Measurements from ENCODE around the gene WWOX. TPM values are rescaled to one million over a fixed set of nuclear protein-coding genes. Genes with fewer than 3 reads are reported as not detected.

Gene WWOX
- total RNA-seq, 1 experiment from 2014 or later, result 15.6 TPM

DNA sequence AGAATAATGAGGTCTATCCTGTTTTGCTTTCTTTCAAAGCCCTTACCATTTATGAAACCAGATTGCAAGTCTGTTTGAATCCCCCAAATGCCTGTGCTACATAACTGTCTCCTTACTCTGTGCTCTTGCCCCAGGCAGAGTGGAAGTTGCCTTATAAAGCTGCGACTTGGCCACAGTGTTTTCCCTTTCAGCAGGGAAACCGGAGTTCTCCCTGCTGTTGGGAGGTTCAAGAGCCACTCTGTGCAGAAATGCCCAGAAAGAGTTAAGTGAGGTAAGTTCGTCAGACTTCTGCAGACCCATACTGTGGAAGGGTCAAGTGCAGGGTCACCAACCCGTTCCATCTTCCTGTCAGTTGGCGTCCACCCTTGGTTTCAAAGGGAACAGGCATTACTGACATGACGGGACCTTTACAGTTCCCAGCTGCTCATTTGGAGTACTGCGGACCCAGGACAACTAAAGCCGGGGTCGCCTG lies 508.9 kb downstream of the WWOX start:
- no peak overlapping the region for H2BK5ac ChIP-seq (ENCODE audit: insufficient read length, low read length)
- H3K18ac ChIP-seq (ENCODE audit: insufficient read length, low read depth, low read length), result no peak overlapping the region
- no peaks in the 10 kb centered on the region for H3K27me3 Mint-ChIP-seq (ENCODE audit: low read depth)
- no peak overlapping the region for H3K4ac ChIP-seq (ENCODE audit: low read depth, low read length)
- no peak overlapping the region for H3K4me3 Mint-ChIP-seq
- peaks cover 15% of the 10 kb centered on the region for H3K4me1 ChIP-seq (ENCODE audit: insufficient read depth, low read length)
- H4K8ac ChIP-seq (replicated peaks; ENCODE audit: insufficient read length, low read depth, low read length), result no peak overlapping the region
- no peaks in the 10 kb centered on the region; a peak in 2 of 7 replicates for H3K36me3 Mint-ChIP-seq (ENCODE audit: insufficient read depth in 1 of 3, low read depth in 3 of 3)
- H4K20me1 ChIP-seq (ENCODE audit: control insufficient read depth, insufficient read depth, insufficient read length), result no peaks in the 10 kb centered on the region
- H3K4me1 Mint-ChIP-seq, result peaks cover 53 to 58% of the 10 kb centered on the region in 2 experiments
- no peaks in the 10 kb centered on the region for H3K9me3 ChIP-seq (ENCODE audit: control insufficient read depth, low read depth, low read length)
- no peaks in the 10 kb centered on the region for H3K27me3 ChIP-seq (ENCODE audit: insufficient read depth, low read length)
- H3K27ac Mint-ChIP-seq, result peak overlapping the region in 1 of 3 experiments; percentile 43; a peak in 2 of 7 replicates
- H3K14ac ChIP-seq (ENCODE audit: insufficient read depth, low read length), result no peak overlapping the region
- no peak overlapping the region for H3K56ac ChIP-seq (ENCODE audit: insufficient read length, low read depth, low read length)
- no peak overlapping the region for H4K91ac ChIP-seq (ENCODE audit: insufficient read length, low read depth, low read length)
- H2BK12ac ChIP-seq (ENCODE audit: insufficient read length, low read depth, low read length), result no peak overlapping the region
- H2BK15ac ChIP-seq (ENCODE audit: low read depth, low read length), result no peak overlapping the region
- no peak overlapping the region for H2BK20ac ChIP-seq (ENCODE audit: low read depth, low read length, poor library complexity, severe bottlenecking)
- WGBS (ENCODE audit: extremely low coverage, insufficient read length, low lambda C conversion rate), result no CpG with 5 or more reads among the region's 9 CpGs
- H2AFZ ChIP-seq (ENCODE audit: low read length), result no peak overlapping the region
- no peak for DNase-seq
- no peak overlapping the region for H2BK120ac ChIP-seq (ENCODE audit: low read depth, low read length, poor library complexity, severe bottlenecking)
- H2AK5ac ChIP-seq (ENCODE audit: insufficient read length, low read length), result no peak overlapping the region
- H3K4me2 ChIP-seq (ENCODE audit: insufficient read depth, insufficient read length, low read length), result no peak overlapping the region
- no peaks in the 10 kb centered on the region for H3K9me3 Mint-ChIP-seq
- H3K23me2 ChIP-seq (ENCODE audit: insufficient read length, low read depth, low read length, poor library complexity, severe bottlenecking), result no peaks in the 10 kb centered on the region
- H3K23ac ChIP-seq (ENCODE audit: insufficient read length, low read depth, low read length), result no peak overlapping the region
- H3K79me1 ChIP-seq (ENCODE audit: insufficient read depth, low read depth, low read length, poor library complexity, severe bottlenecking), result no peaks in the 10 kb centered on the region
- H3K27ac ChIP-seq (ENCODE audit: insufficient read length, low read depth, low read length), result no peak overlapping the region
- no peak overlapping the region for H4K5ac ChIP-seq (ENCODE audit: insufficient read length, low read depth, low read length)
- TF ChIP-seq, protein P1, sequence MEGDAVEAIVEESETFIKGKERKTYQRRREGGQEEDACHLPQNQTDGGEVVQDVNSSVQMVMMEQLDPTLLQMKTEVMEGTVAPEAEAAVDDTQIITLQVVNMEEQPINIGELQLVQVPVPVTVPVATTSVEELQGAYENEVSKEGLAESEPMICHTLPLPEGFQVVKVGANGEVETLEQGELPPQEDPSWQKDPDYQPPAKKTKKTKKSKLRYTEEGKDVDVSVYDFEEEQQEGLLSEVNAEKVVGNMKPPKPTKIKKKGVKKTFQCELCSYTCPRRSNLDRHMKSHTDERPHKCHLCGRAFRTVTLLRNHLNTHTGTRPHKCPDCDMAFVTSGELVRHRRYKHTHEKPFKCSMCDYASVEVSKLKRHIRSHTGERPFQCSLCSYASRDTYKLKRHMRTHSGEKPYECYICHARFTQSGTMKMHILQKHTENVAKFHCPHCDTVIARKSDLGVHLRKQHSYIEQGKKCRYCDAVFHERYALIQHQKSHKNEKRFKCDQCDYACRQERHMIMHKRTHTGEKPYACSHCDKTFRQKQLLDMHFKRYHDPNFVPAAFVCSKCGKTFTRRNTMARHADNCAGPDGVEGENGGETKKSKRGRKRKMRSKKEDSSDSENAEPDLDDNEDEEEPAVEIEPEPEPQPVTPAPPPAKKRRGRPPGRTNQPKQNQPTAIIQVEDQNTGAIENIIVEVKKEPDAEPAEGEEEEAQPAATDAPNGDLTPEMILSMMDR (conservative IDR thresholded peaks at IDR 0.05), result no peak
- H3T11ph ChIP-seq (ENCODE audit: low read length), result no peak overlapping the region
- H3K9ac ChIP-seq (ENCODE audit: extremely low read depth, insufficient read length, low read length), result no peak overlapping the region
- no peaks in the 10 kb centered on the region for H3K79me2 ChIP-seq (ENCODE audit: insufficient read depth, low read length)
